ENCODE data around the gene HIC1. TPM values are rescaled to one million over a fixed set of nuclear protein-coding genes. Genes with fewer than 3 reads are reported as not detected.
A peak's percentile ranks its signal among the peaks of the same experiment; 100 is the strongest.

The HIC1 gene
- total RNA-seq, 1 experiment from 2014 or later: 0.59 TPM

GRCh38 chr17:2055292-2056205, 646 bp downstream of the HIC1 start:
- TF ChIP-seq CTCF (IDR thresholded peaks at IDR 0.05; ENCODE audit: insufficient read depth in 1 of 2, low read depth in 1 of 2, low read length in 1 of 2, severe bottlenecking in 1 of 2, unreplicated experiment in 1 of 2): no peak
- Histone ChIP-seq H3K36me3 (ENCODE audit: control insufficient read depth, insufficient read depth, low read length) (no peaks in the 10 kb centered on the region), H3K27me3 (replicated peaks; ENCODE audit: control insufficient read depth, insufficient read depth, low read length) (no peaks in the 10 kb centered on the region), H3K4me1 (peaks cover 5% of the 10 kb centered on the region), H3K9me3 (no peaks in the 10 kb centered on the region), H3K4me3 (ENCODE audit: low read depth, low read length) (peak overlapping the region; percentile 73)
- no peaks in the 10 kb centered on the region for H3K9me3 Mint-ChIP-seq (ENCODE audit: unreplicated experiment)
- DNase-seq: no peak
- intact Hi-C loops (cut with micrococcal nuclease; ENCODE audit: unreplicated experiment): loop anchor here (10.0 kb wide), 1 partner anchor 229 kb away; no protein-coding TSS in a partner anchor
- BruUV-seq (replicated peaks): no TSS peak
- ChIA-PET POLR2A (no interaction called here), CTCF (interaction anchor here (0.6 to 3.7 kb wide), 10 partner anchors 27 to 360 kb away, joined by 3 to 57 read pairs (median 4); no protein-coding TSS in a partner anchor)
- H3K27me3 Mint-ChIP-seq (ENCODE audit: insufficient read depth, unreplicated experiment): peaks cover 12% of the 10 kb centered on the region
- peak overlapping the region; percentile 76 for H3K4me3 Mint-ChIP-seq (ENCODE audit: unreplicated experiment)
- H3K4me1 Mint-ChIP-seq (ENCODE audit: low read depth, unreplicated experiment): no peaks in the 10 kb centered on the region
- no peak overlapping the region for H3K27ac Mint-ChIP-seq (ENCODE audit: unreplicated experiment)
- H3K36me3 Mint-ChIP-seq (ENCODE audit: insufficient read depth, unreplicated experiment): peaks cover 23% of the 10 kb centered on the region

GRCh38 chr17:2056206-2057174, 1.6 kb downstream of the HIC1 start:
- Histone ChIP-seq H3K9me3 (no peaks in the 10 kb centered on the region), H3K4me1 (peaks cover 5% of the 10 kb centered on the region), H3K27me3 (replicated peaks; ENCODE audit: control insufficient read depth, insufficient read depth, low read length) (no peaks in the 10 kb centered on the region), H3K36me3 (ENCODE audit: control insufficient read depth, insufficient read depth, low read length) (no peaks in the 10 kb centered on the region), H3K4me3 (ENCODE audit: low read depth, low read length) (no peak overlapping the region)
- intact Hi-C loops (cut with micrococcal nuclease; ENCODE audit: unreplicated experiment): loop anchor here (10.0 kb wide), 1 partner anchor 228 kb away; no protein-coding TSS in a partner anchor
- DNase-seq: no peak
- Mint-ChIP-seq H3K4me1 (ENCODE audit: low read depth, unreplicated experiment) (no peaks in the 10 kb centered on the region), H3K4me3 (ENCODE audit: unreplicated experiment) (no peak overlapping the region), H3K27me3 (ENCODE audit: insufficient read depth, unreplicated experiment) (peaks cover 9% of the 10 kb centered on the region), H3K9me3 (ENCODE audit: unreplicated experiment) (no peaks in the 10 kb centered on the region), H3K27ac (ENCODE audit: unreplicated experiment) (no peak overlapping the region), H3K36me3 (ENCODE audit: insufficient read depth, unreplicated experiment) (peaks cover 16% of the 10 kb centered on the region)
- POLR2A ChIA-PET: no interaction called here
- no TSS peak for BruUV-seq (replicated peaks)
- TF ChIP-seq CTCF (IDR thresholded peaks at IDR 0.05; ENCODE audit: insufficient read depth in 1 of 2, low read depth in 1 of 2, low read length in 1 of 2, severe bottlenecking in 1 of 2, unreplicated experiment in 1 of 2): no peak
- CTCF ChIA-PET: interaction anchor here (0.6 to 3.7 kb wide), 3 partner anchors 62 to 204 kb away, joined by 4 to 57 read pairs (median 4); no protein-coding TSS in a partner anchor

Data from Caco-2 (cell line).